ENCODE data around the gene TSPAN7.
A peak's percentile ranks its signal among the peaks of the same experiment; 100 is the strongest.

TSPAN7 gene

GRCh38 chrX:38596939-38597338, 35.6 kb downstream of the TSPAN7 start:
- DNase-seq, result no peak

GRCh38 chrX:38599796-38600755, 38.7 kb downstream of the TSPAN7 start:
- no peak for DNase-seq

DNA sequence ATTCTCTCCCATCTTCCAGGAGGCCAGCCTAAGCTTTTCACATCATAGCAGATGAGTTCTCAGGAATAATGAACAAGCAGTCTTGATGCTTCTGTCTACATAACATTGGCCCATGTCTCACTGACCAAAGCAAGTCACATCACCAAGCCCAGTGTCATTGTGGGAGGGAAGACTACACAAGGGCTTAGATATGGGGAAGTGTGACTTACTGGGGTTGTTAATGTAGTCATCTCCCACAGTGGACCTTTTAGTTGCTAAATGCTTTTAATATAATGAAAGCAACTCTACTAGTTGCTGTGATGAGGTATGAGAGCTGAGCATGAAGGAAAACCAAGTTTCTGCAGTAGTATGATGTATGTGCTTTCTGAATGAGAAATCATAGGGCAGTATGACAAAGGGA, 40.5 kb downstream of the TSPAN7 start:
- DNase-seq, result no peak

DNA sequence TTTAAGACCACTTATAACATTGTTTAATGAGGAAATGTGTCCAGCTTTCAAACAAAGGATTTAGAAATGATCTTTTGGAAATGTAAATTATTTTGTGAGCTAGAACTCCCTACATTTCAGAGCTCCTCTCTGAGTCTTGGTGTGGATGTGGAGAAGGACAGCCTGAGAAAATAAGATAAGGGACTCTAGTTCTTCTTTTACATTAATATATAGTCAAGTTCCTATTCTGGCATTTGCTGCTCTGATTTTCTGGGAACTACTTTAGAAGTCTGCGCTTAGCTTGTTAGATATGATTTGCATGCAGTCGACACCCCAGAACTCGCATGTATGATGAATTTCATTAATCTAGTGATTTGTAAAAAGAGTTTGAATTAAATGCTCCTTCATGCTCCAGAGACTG, 45.5 kb downstream of the TSPAN7 start:
- no peak for DNase-seq

DNA sequence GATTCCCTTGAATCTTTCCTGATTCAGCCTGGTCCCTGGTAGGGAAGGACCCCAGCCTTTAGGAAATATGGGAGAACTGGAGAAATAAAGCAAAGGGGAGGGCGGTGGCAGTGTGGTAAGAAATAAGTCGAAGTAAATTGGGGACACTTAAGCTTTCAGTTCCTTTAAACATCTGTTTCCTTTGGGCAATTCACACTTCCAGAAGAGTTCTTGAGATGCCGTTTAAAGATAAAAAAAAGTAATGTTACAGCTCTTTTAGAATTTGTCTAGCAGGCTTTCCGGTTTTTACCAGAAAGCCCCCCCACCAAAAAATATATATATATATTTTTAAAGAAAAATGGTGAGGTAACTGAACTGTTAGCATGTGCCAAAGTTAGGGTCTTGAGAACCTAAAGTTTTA, 46.6 kb downstream of the TSPAN7 start:
- no peak for DNase-seq

DNA sequence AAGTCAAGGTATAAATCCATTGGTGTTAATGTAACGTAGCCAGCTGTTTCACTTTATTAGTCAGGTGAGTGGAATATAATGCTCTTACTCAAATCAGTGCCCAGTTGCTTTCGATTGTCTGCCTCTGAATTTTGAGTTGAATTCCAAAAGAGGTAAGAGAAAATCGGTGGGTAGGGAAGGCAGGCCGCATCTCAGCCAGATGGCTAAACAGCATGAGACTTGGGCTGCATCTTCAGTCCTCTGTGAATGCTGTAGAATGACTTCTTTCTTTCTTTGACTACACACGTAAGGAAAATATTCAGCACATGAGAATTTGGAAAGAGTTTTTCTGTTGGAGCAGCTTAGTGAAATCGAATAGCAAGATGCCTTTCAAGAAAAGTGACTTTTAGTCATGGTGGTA, 49.5 kb downstream of the TSPAN7 start:
- DNase-seq, result no peak

- DNase-seq, result no peak
Observed at GRCh38 chrX:38612281-38612680, 50.9 kb downstream of the TSPAN7 start.

DNA sequence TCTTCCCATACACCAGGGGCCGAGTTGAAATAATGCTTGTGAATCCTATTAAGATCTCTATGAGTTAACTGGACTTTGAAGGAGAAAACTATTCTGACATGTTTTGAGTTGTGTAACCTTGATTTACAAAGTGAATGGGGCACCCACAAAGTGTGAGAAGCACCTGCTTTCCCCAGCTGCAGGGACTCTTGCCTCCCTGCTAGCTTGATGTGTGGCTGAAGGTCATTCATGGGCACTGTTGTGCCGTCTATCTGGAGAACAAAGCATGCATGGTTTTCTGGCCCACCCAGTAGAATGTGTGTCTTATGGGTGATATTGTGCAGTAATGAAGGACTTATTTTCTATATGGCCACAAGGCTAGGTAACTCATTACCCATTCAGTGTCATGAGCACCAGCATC, 53.1 kb downstream of the TSPAN7 start:
- DNase-seq, result no peak

DNA sequence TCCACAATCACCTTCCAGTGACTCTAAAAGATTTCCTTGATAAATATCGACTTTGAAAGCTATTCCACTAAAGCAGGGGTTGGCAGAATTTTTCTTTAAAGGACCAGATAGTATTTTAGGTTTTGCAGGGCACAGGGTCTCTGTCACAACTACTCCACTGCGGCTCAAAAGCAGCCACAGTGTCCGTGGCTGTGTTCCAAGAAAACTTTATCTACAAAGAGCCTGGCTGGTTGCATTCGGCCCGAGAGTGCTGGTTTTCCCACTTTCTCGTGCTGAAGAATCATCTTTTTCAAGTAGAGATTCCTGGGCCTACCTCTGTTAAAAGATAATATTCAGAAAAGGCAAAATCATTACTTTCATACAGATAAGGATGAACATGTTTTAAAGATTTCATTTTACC, 55.6 kb downstream of the TSPAN7 start:
- no peak for DNase-seq

GRCh38 chrX:38618180-38618579, 56.8 kb downstream of the TSPAN7 start:
- DNase-seq, result no peak

DNA sequence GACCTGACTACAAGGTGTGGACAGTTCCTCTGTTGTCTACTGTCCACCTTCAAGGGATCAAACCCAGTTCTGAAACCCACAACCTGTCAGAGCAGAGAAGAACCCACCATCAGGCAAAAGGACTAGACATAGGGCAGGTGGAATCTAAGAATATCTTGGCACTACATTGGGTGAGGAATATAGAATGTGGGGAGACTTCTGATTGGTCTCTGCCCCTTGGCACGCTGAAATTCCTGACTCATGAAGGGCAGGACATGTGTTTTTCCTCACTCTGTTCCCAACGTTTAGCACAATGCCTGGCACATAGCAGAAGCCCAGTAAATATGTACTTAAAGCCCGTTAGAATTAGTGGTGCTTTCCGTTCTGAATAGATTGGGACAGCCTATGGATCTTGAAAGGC, 59.3 kb downstream of the TSPAN7 start:
- no peak for DNase-seq

- no peak for DNase-seq
Observed at GRCh38 chrX:38626296-38626695, 65.0 kb downstream of the TSPAN7 start.

DNA sequence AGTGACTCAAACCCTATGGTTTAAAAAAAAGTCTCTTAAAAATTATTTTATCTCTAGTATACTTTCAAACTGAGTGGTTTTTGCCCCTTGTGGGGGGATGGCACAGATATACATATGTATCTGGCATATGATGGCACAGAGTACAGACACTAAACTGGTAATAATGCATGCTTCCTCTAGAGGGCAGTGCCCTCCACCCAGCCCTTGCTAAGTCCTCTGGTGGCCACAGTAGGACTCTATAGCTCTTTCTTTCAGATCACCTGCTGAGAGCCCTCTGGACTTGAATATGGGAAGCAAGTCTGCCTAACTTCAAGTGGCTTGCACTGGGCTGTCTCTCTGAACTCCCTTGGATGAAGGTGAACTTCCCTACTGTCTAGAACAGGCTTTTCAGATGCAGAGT, 66.3 kb downstream of the TSPAN7 start:
- DNase-seq, result peak; percentile 57

- DNase-seq, result no peak
Observed at GRCh38 chrX:38628587-38628986, 67.2 kb downstream of the TSPAN7 start.

DNA sequence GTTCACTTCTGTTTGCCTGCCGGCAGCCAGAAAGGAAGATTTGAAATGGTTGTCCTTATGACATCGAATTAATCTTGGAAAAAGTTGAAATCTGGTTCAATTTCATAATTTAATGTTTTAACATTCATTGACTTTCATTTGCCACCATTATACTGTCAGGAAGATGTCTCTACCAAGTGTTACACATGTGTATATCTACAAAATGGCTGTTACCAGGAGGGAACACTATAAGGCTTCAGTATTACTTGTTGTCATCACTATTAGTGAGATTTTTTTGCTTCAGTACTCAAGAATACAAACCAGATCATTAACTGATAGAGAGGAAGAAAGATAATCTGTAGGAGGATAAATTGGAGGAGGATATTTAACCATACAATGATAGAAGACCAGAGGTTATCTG, 71.2 kb downstream of the TSPAN7 start:
- no peak for DNase-seq

GRCh38 chrX:38634665-38635064, 73.3 kb downstream of the TSPAN7 start:
- DNase-seq, result no peak

- DNase-seq, result no peak
Observed at GRCh38 chrX:38636949-38637819, 75.8 kb downstream of the TSPAN7 start.

GRCh38 chrX:38638952-38639529, 77.7 kb downstream of the TSPAN7 start:
- no peak for DNase-seq

- DNase-seq, result no peak
Observed at GRCh38 chrX:38639730-38640129, 78.4 kb downstream of the TSPAN7 start.

DNA sequence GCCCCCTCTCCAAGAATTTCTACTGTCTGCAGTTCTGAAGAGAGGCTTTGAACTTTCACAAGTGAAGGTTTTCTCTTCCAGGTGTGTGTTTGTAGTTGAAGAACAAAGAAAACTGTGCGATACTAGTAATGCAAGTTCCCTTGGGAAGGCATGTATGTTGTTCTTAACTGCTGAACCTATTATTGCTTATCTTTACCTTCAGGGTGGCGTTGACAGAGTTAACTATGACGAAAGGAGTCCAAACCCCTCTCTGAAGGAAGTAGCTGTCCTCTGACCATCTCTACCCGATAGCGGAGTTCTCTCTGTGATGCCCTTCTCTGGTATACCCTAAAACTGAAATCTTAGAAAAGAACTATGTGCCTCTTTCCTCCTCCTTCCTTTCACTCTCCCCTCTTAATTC, 79.9 kb downstream of the TSPAN7 start:
- no peak for DNase-seq

- no peak for DNase-seq
Observed at GRCh38 chrX:38643903-38644302, 82.6 kb downstream of the TSPAN7 start.

GRCh38 chrX:38646129-38646528, 84.8 kb downstream of the TSPAN7 start:
- no peak for DNase-seq

DNA sequence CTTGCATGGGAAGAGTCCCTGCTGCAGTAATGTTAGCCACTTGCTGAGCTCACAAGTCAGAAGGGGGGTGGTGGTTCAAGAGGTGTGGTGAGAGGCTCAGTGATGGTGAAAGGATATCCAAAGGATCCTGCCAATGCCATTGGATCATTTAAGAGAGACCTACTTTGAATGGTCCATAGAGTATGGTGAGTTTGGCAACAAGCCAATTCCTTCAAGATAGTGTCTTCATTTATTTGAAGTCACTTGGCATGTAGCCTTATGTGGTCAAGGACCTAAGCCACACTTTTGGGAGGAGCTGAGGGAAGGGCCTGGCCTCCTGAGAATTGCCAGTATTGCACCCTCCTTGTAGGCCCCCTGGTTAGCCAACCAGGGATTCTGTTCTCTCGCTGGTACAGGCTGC, 87.9 kb downstream of the TSPAN7 start:
- DNase-seq, result no peak
